ENCODE results near the gene MERTK. TPM values are rescaled to one million over a fixed set of nuclear protein-coding genes. Genes with fewer than 3 reads are reported as not detected.

The MERTK gene
- total and polyA plus RNA-seq, 2 of the 13 experiments (the other 11 are each of a cell fraction or from before 2014, with no cell fraction given) = 37.3 to 44.7 TPM

DNA sequence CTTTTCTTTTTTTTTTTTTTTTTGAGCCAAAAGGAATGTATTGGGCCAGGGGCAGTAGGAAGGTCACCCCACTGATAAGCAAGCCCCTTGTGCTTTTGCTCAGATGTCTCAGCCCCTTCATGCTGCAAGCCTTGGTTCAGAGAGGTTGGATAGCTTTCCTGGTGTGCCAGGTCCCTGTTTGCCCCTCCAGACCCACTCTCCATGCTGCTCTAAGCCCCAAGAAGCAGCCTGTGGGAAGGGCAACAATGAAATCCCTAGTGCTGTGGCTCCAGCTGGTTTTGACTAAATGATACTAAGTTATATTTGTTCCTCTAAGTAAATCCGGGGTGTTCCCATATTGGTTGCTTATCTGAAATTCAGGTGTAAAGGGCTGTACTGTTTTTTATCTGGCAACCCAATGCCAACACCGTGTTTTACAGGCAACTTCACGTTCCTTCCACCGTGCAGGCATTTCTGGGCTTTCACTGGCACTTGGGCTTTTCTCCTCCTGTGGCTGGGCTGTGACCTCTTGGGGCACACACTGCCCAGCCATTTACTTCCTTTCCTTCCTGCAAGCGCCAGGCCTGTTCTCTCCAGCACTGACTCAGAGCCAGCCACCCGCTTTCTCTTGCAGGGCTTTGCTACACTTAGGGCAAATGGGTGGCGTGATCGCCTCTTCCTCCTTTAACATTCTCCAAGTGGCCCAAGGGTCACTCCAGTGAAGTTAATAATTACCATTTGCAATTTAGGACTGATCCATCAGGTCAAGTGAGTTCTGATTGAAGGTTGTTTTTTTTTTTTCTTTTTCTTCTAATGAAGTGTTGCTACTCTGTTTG lies 21.6 kb downstream of the MERTK start (continued):
- TF ChIP-seq ZSCAN12 (CRISPR knock-in tag; IDR thresholded peaks at IDR 0.05) = 0 out of 2 replicates have a peak, but pooled peaks have one; percentile 69
- no peak for TF ChIP-seq ZNF17 (CRISPR knock-in tag; IDR thresholded peaks at IDR 0.05)
- peak; percentile 72 for TF ChIP-seq ASH2L (IDR thresholded peaks at IDR 0.05; ENCODE audit: insufficient read length, low read depth, low read length)
- TF ChIP-seq SIX4 (CRISPR knock-in tag; IDR thresholded peaks at IDR 0.05) = peak; percentile 56; the same call in 1 of the 2 replicates
- TF ChIP-seq CREM (IDR thresholded peaks at IDR 0.05) = peak; percentile 53; the same call in 1 of the 2 replicates
- no peak for TF ChIP-seq CREM (CRISPR knock-in tag; IDR thresholded peaks at IDR 0.05)
- TF ChIP-seq TGIF2 (CRISPR knock-in tag; IDR thresholded peaks at IDR 0.05) = 0 out of 2 replicates have a peak, but pooled peaks have one; percentile 56
- TF ChIP-seq FOXC1 (CRISPR knock-in tag; IDR thresholded peaks at IDR 0.05; ENCODE audit: borderline replicate concordance) = 0 out of 2 replicates have a peak, but pooled peaks have one; percentile 22
- TF ChIP-seq HMG20B (CRISPR knock-in tag; conservative IDR thresholded peaks at IDR 0.05) = 0 out of 2 replicates have a peak, but pooled peaks have one; percentile 20
- TF ChIP-seq HMGXB4 (CRISPR knock-in tag; IDR thresholded peaks at IDR 0.05; ENCODE audit: borderline replicate concordance in 1 of 2, low read depth in 1 of 2) = peak; percentile 47 to 64; a peak in 2 of 4 replicates
- peak; percentile 56; the same call in 1 of the 2 replicates for TF ChIP-seq RBFOX2 (IDR thresholded peaks at IDR 0.05; ENCODE audit: low read depth, low read length)
- TF ChIP-seq CBX5 (CRISPR knock-in tag; IDR thresholded peaks at IDR 0.05; ENCODE audit: borderline replicate concordance) = peak; percentile 67; the same call in 1 of the 2 replicates
- TF ChIP-seq ZFP37 (CRISPR knock-in tag; IDR thresholded peaks at IDR 0.05; ENCODE audit: borderline replicate concordance) = peak; percentile 23; the same call in 1 of the 2 replicates
- peak; percentile 86 for TF ChIP-seq POGZ (CRISPR knock-in tag; IDR thresholded peaks at IDR 0.05)
- TF ChIP-seq ZSCAN5A (CRISPR knock-in tag; IDR thresholded peaks at IDR 0.05; ENCODE audit: borderline replicate concordance) = peak; percentile 26; the same call in 1 of the 2 replicates
- peak; percentile 74 for TF ChIP-seq NCOA2 (CRISPR knock-in tag; IDR thresholded peaks at IDR 0.05)
- TF ChIP-seq, protein P1, sequence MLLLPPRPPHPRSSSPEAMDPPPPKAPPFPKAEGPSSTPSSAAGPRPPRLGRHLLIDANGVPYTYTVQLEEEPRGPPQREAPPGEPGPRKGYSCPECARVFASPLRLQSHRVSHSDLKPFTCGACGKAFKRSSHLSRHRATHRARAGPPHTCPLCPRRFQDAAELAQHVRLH (CRISPR knock-in tag; IDR thresholded peaks at IDR 0.05; ENCODE audit: borderline replicate concordance, low read depth) = peak; percentile 18; the same call in 1 of the 2 replicates
- TF ChIP-seq MEIS2 (CRISPR knock-in tag; IDR thresholded peaks at IDR 0.05) = 0 out of 2 replicates have a peak, but pooled peaks have one; percentile 53
- no peak for TF ChIP-seq EEA1 (CRISPR knock-in tag; IDR thresholded peaks at IDR 0.05; ENCODE audit: borderline replicate concordance)
- TF ChIP-seq TARDBP (CRISPR knock-in tag; IDR thresholded peaks at IDR 0.05) = peak; percentile 66
- TF ChIP-seq ZNF10 (CRISPR knock-in tag; IDR thresholded peaks at IDR 0.05; ENCODE audit: borderline replicate concordance, low read depth) = no peak
- TF ChIP-seq AHR (CRISPR knock-in tag; IDR thresholded peaks at IDR 0.05) = no peak; the same call in 1 of the 2 replicates
- TF ChIP-seq ZNF614 (CRISPR knock-in tag; IDR thresholded peaks at IDR 0.05; ENCODE audit: borderline replicate concordance) = peak; percentile 98
- TF ChIP-seq CBFB (CRISPR knock-in tag; IDR thresholded peaks at IDR 0.05) = 0 out of 2 replicates have a peak, but pooled peaks have one; percentile 20
